NCI-H524 treated with DMSO at 0.1 percent for 48 hours (cell line): ENCODE results near the gene GNG13.
"Not testable (repeated sequence)": the region's sequence is repeated elsewhere in the genome, so short reads cannot be mapped to it uniquely, and the experiment has no call there.

ENCODE experiments used
- DNase-seq: peaks from one replicate; lab custom pipeline; 2025; lab: John Stamatoyannopoulos, UW

Gene GNG13

DNA sequence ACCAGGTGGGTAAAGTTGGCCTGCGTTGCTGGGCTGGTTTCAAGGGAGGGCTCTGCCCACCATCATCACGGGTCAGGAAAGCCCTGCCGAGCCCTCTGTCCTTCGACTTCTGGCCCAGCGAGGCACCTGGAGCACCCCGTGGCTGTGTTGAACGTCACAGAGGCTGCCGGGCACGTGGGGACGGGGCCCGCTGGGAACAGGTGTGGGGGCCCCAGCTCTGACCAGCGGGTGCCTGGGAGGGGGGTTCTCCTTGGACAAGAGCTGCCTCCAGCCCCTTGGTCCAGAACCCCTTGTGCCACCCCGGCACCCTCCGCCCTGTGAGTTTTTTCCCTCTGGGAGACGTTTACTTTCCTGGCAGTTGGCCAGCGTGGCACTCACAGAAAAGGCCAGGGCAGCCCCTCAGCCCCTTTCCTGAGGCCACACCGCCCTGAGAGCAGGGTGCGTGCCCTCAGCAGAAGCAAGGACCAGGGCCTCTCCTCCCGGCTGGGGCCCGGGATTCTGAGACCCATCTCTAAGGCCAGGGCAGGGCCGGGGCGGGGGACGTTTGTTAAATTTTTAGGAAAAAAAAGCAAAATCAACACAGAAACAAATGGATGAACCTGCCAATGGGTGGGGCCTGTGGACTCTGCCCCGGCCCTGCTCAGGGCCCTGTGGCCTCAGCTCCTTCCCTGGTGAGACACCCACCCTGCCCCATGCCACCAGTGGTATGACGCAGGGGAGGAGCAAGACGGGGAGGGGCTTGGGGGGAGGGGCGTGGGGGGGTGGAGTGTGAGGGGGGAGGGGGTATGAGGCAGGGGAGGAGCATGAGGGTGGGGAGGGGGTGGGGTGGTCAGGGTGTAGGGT, 31.3 kb upstream of the GNG13 start:
- DNase-seq: no peak

- no peak for DNase-seq
These were observed 30.5 kb upstream of the GNG13 start for GRCh38 chr16:830871-831570.

GRCh38 chr16:830107-830870, 29.8 kb upstream of the GNG13 start:
- no peak for DNase-seq

GRCh38 chr16:828891-829290, 28.4 kb upstream of the GNG13 start:
- no peak for DNase-seq

DNA sequence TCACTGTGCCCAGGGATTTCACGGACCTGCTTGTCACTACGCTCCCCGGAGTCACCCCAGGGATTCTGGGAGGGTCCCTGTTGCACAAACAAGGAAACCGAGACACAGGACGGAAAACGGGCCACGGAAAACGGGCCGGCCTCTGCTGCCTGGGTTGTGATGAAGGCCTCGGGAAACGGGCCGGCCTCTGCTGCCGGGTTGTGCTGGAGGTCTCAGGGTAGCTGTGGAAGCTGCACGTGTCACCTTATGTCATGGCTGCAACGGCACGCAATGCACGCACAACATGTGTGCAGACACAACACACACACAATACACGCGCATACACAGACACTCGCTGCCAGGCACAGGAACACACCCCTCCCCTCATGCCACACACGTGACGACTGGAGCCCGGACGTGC, 27.0 kb upstream of the GNG13 start:
- DNase-seq: no peak

DNA sequence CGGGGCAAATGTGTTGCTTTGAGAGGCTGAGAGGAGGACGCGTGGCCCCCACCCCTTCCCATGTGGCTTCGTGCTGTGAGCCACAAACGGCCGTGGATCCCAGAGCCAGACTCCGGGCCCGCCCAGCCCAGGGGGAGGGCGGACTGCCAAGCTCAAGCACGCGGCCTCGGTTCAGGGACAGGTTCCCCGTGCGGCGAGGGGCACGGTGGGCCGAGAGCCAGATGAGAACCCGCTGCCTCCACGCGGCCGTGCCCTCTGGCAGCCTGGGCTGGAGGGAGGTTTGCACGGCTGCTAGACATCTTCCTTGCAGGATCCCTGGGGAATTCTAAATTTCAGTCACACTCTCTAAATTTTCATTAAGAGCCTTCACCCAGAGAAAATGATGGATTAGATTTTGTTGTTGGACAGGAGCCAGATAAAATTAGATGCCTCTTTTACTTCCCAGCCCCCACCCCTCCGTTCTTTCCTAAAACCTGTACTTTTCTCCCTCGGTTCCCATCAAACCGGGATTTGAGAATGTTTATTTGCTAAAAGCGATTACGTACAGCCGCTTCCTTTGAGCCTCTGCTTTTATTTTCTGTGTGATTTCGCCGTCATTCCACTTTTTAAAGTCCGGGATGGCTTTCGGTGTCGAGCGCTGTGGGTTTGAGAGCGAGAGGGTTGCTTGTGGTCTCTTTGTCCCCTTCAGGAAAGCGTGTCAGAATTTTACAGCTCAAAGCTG, 25.0 kb upstream of the GNG13 start:
- DNase-seq: no peak

GRCh38 chr16:824601-825000, 24.1 kb upstream of the GNG13 start:
- DNase-seq: no peak

- DNase-seq: no peak
These were observed 23.7 kb upstream of the GNG13 start for GRCh38 chr16:824194-824593.

GRCh38 chr16:822909-823297, 22.4 kb upstream of the GNG13 start:
- DNase-seq: no peak

GRCh38 chr16:822174-822908, 21.8 kb upstream of the GNG13 start:
- no peak for DNase-seq

- DNase-seq: no peak
These were observed 21.2 kb upstream of the GNG13 start for GRCh38 chr16:821751-822150.

- no peak for DNase-seq
These were observed 20.2 kb upstream of the GNG13 start for GRCh38 chr16:820748-821147.

- DNase-seq: not testable (repeated sequence)
These were observed 19.5 kb upstream of the GNG13 start for GRCh38 chr16:820044-820408.

DNA sequence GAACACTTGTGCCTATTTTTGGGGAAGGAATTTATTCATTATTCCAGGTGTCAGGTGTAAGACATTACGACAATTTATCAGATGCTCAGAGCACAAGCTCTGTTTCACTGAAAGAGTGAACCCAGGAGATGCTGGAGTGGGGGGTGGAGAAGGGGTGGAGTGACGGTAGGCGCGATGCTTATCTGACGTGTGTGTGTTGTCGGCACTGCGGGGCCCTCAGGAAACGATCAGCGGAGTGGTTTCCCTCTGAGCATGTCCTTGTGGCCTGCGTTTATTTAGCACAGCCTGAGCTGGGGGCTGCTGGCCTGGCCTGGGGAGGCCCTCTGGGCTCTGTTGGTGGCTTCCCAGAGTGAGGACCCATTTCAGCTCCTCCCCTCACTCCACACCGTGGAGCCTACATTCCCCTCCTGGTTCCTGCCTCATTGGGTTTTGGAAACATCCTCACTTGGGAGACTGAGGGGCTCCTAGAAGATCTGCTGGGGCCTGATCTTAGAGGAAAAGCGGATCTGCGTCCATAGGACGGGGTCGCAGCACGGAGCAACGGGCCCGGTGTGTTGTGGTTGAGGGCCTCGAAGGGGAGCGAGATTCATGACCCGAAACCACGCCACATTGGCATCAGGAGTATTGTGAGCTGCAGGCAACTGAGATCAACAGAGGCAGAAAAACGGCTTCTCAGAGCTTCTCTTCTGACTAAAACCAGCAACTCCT, 19.0 kb upstream of the GNG13 start:
- DNase-seq: no peak

DNA sequence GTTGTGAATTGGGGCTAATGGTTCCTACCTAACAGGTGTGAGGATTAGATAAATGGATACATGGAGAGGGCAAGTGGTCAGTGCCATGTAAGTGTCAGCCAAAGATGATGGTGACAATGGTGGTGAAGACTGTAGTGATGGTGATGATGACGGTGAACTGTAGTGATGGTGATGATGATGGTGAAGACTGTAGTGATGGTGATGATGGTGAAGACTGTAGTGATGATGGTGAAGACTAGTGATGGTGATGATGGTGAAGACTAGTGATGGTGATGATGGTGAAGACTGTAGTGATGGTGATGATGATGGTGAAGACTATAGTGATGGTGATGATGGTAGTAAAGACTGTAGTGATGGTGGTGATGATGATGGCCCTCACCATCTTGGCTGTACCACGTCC, 18.1 kb upstream of the GNG13 start:
- DNase-seq: no peak

- DNase-seq: no peak
These were observed 17.6 kb upstream of the GNG13 start for GRCh38 chr16:818132-818531.

DNA sequence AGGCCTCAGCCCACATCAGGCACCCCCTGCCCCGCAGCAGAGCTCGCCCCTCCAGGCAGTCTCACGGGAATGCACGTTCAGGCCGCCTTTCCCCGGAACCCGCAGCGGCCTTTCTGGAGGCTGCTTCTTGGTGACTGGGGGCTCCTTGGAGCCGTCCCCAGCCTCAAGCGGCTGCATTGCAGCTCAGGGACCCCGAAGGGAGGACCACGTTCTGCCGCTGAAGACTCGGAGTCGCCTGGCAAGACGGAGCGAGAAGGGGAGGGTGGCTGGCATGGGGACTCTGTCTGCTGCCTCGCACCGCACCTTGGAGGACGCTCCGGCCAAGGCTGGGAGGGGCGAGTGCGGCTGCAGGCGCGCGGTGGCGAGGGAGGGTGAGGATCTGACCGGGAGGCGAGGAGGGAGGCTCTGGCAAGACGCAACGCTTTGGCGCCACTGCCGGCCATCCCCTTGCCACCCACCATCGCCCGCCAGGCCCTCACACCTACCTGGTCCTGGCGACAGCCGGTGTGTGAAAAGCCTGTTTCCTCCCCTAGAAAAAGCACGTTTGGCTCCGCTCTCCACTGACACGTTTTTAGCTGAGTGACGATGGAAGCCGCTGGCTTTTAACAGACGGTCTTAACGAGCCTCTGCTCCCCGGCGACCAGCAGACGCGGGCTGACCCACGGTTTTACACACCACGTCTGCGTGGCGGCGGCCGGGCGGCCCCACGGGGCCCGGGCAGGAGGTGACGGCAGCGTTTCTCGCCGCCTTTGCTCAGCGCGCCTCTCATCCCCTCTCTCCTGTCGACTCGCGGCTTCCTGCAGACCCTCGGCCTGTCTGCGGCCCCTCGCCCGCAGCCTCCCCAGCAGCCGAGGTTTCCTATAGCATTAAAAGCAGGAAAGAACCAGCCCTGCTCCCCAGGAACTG, 16.7 kb upstream of the GNG13 start:
- DNase-seq: no peak

GRCh38 chr16:815861-816260, 15.3 kb upstream of the GNG13 start:
- DNase-seq: no peak

GRCh38 chr16:814974-815373, 14.4 kb upstream of the GNG13 start:
- DNase-seq: no peak

GRCh38 chr16:813916-814412, 13.4 kb upstream of the GNG13 start:
- DNase-seq: no peak
